Measurements from ENCODE around the gene GLUL. TPM values are rescaled to one million over a fixed set of nuclear protein-coding genes. Genes with fewer than 3 reads are reported as not detected.

Gene GLUL
- total RNA-seq, 1 experiment from 2014 or later = not detected

DNA sequence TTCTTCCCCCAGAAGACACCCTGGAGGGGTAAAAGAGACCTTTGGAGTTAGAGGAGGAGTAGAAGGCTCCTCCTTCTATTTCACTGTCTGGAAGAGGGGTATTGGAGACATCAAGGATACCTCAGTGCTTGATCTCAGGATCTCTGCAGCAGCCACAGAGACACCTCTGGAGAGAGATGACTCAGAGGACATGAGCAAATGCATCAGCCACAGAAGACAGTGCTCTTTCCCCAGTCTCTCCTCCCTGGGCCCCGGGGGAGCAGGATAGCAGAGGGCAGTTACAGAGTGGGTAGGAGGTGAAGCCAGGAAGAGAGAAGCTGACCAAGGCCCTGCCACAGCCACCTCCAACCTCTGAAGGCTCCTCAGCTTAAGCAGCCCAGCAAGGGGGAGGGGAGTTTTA is 24.2 kb upstream of the GLUL start:
- Histone ChIP-seq H3K79me2 (ENCODE audit: low read length) (no peaks in the 10 kb centered on the region), H3K27me3 (ENCODE audit: low read length) (no peaks in the 10 kb centered on the region), H3K9me3 (ENCODE audit: low read length) (no peaks in the 10 kb centered on the region), H3K9ac (ENCODE audit: low read length) (no peak overlapping the region), H3K4me2 (ENCODE audit: low read depth, low read length, poor library complexity, severe bottlenecking) (no peak overlapping the region), H2AFZ (ENCODE audit: low read length) (no peak overlapping the region), H3K4me3 (ENCODE audit: low read length) (no peak overlapping the region), H3K27ac (ENCODE audit: low read length) (no peak overlapping the region), H3K4me1 (ENCODE audit: low read length) (no peaks in the 10 kb centered on the region), H3K36me3 (ENCODE audit: insufficient read depth, low read length) (no peaks in the 10 kb centered on the region), H3K9me2 (replicated peaks; ENCODE audit: insufficient read depth, low read length) (no peaks in the 10 kb centered on the region), H4K20me1 (ENCODE audit: insufficient read depth, low read depth, low read length) (no peaks in the 10 kb centered on the region)
- no peak for DNase-seq

- Histone ChIP-seq H3K27me3 (ENCODE audit: low read length) (no peaks in the 10 kb centered on the region), H4K20me1 (ENCODE audit: insufficient read depth, low read depth, low read length) (no peaks in the 10 kb centered on the region), H3K36me3 (ENCODE audit: insufficient read depth, low read length) (no peaks in the 10 kb centered on the region), H3K27ac (ENCODE audit: low read length) (no peak overlapping the region), H3K4me3 (ENCODE audit: low read length) (no peak overlapping the region), H3K9me3 (ENCODE audit: low read length) (no peaks in the 10 kb centered on the region), H3K4me2 (ENCODE audit: low read depth, low read length, poor library complexity, severe bottlenecking) (no peak overlapping the region), H3K79me2 (ENCODE audit: low read length) (no peaks in the 10 kb centered on the region), H3K9me2 (replicated peaks; ENCODE audit: insufficient read depth, low read length) (no peaks in the 10 kb centered on the region), H3K4me1 (ENCODE audit: low read length) (no peaks in the 10 kb centered on the region), H3K9ac (ENCODE audit: low read length) (no peak overlapping the region), H2AFZ (ENCODE audit: low read length) (no peak overlapping the region)
- no peak for DNase-seq
Observed at GRCh38 chr1:182413969-182414368, 22.4 kb upstream of the GLUL start.

GRCh38 chr1:182413486-182413885 is 21.9 kb upstream of the GLUL start:
- Histone ChIP-seq H3K9me2 (replicated peaks; ENCODE audit: insufficient read depth, low read length) (no peaks in the 10 kb centered on the region), H2AFZ (ENCODE audit: low read length) (no peak overlapping the region), H3K4me2 (ENCODE audit: low read depth, low read length, poor library complexity, severe bottlenecking) (no peak overlapping the region), H4K20me1 (ENCODE audit: insufficient read depth, low read depth, low read length) (no peaks in the 10 kb centered on the region), H3K9me3 (ENCODE audit: low read length) (no peaks in the 10 kb centered on the region), H3K9ac (ENCODE audit: low read length) (no peak overlapping the region), H3K36me3 (ENCODE audit: insufficient read depth, low read length) (no peaks in the 10 kb centered on the region), H3K4me1 (ENCODE audit: low read length) (no peaks in the 10 kb centered on the region), H3K27me3 (ENCODE audit: low read length) (no peaks in the 10 kb centered on the region), H3K27ac (ENCODE audit: low read length) (no peak overlapping the region), H3K79me2 (ENCODE audit: low read length) (no peaks in the 10 kb centered on the region), H3K4me3 (ENCODE audit: low read length) (no peak overlapping the region)
- DNase-seq = no peak

DNA sequence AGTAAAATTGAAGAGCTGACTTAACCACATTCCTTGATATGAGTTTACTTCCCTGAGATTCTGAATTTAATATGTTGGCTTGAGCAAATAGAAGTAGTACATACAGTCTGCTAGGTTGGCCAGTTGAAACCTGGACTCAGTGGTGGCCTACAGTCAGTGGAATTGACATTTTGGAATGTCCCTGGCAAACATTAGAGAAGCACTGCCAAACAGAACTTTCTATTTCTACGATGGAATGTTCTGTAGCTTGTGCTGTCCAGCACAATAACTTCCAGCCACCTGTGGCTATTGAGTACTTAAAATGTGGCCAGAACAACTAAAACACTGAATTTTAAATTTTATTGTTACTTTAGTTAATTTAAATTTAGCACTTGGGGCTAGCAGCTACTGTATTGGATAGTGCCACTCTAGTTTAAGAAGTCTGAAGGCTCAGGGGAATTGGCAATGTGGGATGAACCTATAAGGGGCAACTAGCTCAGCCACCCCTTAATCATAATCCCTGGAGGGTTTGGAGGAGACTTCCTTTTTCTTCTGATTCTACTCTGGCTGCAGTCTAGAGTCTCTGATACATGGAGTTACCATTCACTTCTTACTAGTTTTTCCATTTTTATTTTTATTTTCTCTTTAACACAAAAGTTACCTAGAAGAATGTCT is 19.2 kb upstream of the GLUL start:
- H3K4me2 ChIP-seq (ENCODE audit: low read depth, low read length, poor library complexity, severe bottlenecking) = no peak overlapping the region
- H3K27me3 ChIP-seq (ENCODE audit: low read length) = peaks cover 3% of the 10 kb centered on the region; the same call in 1 of the 2 replicates
- H3K9me2 ChIP-seq (replicated peaks; ENCODE audit: insufficient read depth, low read length) = no peaks in the 10 kb centered on the region
- no peak overlapping the region for H3K9ac ChIP-seq (ENCODE audit: low read length)
- H2AFZ ChIP-seq (ENCODE audit: low read length) = no peak overlapping the region
- H3K9me3 ChIP-seq (ENCODE audit: low read length) = no peaks in the 10 kb centered on the region
- H3K4me3 ChIP-seq (ENCODE audit: low read length) = no peak overlapping the region
- no peaks in the 10 kb centered on the region for H3K79me2 ChIP-seq (ENCODE audit: low read length)
- H3K27ac ChIP-seq (ENCODE audit: low read length) = no peak overlapping the region
- H3K4me1 ChIP-seq (ENCODE audit: low read length) = no peaks in the 10 kb centered on the region
- DNase-seq = no peak
- no peaks in the 10 kb centered on the region for H4K20me1 ChIP-seq (ENCODE audit: insufficient read depth, low read depth, low read length)
- no peaks in the 10 kb centered on the region for H3K36me3 ChIP-seq (ENCODE audit: insufficient read depth, low read length)

DNA sequence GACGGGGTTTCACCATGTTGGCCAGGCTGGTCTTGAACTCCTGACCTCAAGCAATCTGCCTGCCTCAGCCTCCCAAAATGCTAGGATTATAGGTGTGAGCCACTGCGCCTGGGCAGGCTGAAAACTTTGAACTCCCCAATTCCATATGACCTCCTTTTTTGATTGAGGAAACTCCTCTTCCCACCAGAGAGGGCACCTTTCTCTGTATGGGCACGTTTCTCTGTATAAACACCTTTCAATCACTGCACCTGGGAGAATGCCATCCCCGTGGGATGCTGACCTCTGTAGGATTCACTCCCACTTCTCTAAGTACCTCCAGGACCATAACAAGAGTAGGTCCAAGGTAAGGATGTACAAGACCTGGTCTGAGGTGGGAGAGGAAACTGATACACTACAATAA is 18.5 kb upstream of the GLUL start:
- no peak for DNase-seq
- Histone ChIP-seq H4K20me1 (ENCODE audit: insufficient read depth, low read depth, low read length) (no peaks in the 10 kb centered on the region), H3K9me3 (ENCODE audit: low read length) (peaks cover 2% of the 10 kb centered on the region; the same call in 1 of the 2 replicates), H3K27ac (ENCODE audit: low read length) (no peak overlapping the region), H3K36me3 (ENCODE audit: insufficient read depth, low read length) (no peaks in the 10 kb centered on the region), H3K9me2 (replicated peaks; ENCODE audit: insufficient read depth, low read length) (no peaks in the 10 kb centered on the region), H3K4me3 (ENCODE audit: low read length) (no peak overlapping the region), H3K27me3 (ENCODE audit: low read length) (peaks cover 3% of the 10 kb centered on the region; the same call in 1 of the 2 replicates), H3K9ac (ENCODE audit: low read length) (no peak overlapping the region), H3K4me2 (ENCODE audit: low read depth, low read length, poor library complexity, severe bottlenecking) (no peak overlapping the region), H3K79me2 (ENCODE audit: low read length) (no peaks in the 10 kb centered on the region), H3K4me1 (ENCODE audit: low read length) (no peaks in the 10 kb centered on the region), H2AFZ (ENCODE audit: low read length) (no peak overlapping the region)

DNA sequence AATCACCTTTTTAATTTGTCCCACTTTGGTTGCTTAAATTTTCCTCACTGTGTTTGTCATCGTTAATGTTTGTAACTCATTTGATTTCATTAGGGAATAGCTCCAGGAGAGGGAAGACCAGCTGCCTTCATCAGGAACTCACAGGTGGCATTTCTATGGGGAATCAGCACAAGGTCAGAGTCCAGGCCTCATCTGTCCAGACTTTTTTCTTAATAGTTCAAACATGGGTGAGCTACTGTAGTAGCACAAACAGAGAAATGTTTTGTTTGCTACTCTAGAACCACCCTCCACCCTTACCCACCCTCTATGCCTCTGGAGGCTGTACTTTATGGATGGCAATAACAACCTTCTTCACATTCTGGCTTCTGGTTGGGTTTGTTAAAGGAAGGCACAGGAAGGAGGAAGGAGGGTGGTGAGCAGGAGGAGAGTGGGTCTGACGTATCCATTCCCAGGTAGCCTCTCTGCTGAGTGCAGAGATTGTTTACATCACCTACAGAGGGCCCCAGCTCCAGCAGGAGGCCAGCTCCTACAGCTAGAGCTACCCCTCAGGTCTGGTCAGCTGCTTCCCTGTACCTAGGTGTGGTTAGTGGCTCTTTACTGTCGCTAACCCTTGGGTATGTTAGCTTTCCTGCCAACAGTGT is 17.0 kb upstream of the GLUL start:
- Histone ChIP-seq H3K79me2 (ENCODE audit: low read length) (no peaks in the 10 kb centered on the region), H3K4me1 (ENCODE audit: low read length) (no peaks in the 10 kb centered on the region), H3K4me2 (ENCODE audit: low read depth, low read length, poor library complexity, severe bottlenecking) (no peak overlapping the region), H3K36me3 (ENCODE audit: insufficient read depth, low read length) (no peaks in the 10 kb centered on the region), H3K9me2 (replicated peaks; ENCODE audit: insufficient read depth, low read length) (no peaks in the 10 kb centered on the region), H2AFZ (ENCODE audit: low read length) (no peak overlapping the region), H3K27me3 (ENCODE audit: low read length) (peaks cover 3% of the 10 kb centered on the region; the same call in 1 of the 2 replicates), H3K27ac (ENCODE audit: low read length) (no peak overlapping the region), H3K9ac (ENCODE audit: low read length) (no peak overlapping the region), H4K20me1 (ENCODE audit: insufficient read depth, low read depth, low read length) (no peaks in the 10 kb centered on the region), H3K4me3 (ENCODE audit: low read length) (no peak overlapping the region), H3K9me3 (ENCODE audit: low read length) (peaks cover 2% of the 10 kb centered on the region; the same call in 1 of the 2 replicates)
- DNase-seq = no peak

DNA sequence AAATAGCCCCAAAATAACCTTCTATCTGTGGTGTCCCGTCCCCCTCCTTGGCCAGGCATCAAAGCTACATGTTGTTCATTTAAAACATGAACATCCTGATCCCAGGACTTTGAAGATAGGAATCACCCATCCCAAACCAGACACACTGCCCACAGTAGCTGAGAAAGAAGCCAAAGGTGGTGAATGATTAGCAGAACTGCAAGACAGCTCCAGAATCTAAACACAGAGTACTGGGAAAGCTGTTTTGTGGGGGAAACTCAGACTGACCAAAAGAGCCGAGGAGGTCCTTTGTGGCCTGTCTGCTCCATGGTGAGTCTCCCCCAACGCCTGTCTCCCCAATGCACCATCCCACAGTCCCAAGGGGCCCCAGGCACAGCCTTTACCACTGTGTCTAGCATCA is 16.1 kb upstream of the GLUL start:
- no peak overlapping the region for H3K4me3 ChIP-seq (ENCODE audit: low read length)

GRCh38 chr1:182406012-182406411 is 14.4 kb upstream of the GLUL start:
- no peak overlapping the region for H3K9ac ChIP-seq (ENCODE audit: low read length)
- H3K4me2 ChIP-seq (ENCODE audit: low read depth, low read length, poor library complexity, severe bottlenecking) = no peak overlapping the region
- peaks cover 3% of the 10 kb centered on the region; the same call in 1 of the 2 replicates for H3K27me3 ChIP-seq (ENCODE audit: low read length)
- no peaks in the 10 kb centered on the region for H3K9me2 ChIP-seq (replicated peaks; ENCODE audit: insufficient read depth, low read length)
- no peaks in the 10 kb centered on the region for H3K79me2 ChIP-seq (ENCODE audit: low read length)
- H3K4me3 ChIP-seq (ENCODE audit: low read length) = no peak overlapping the region
- H3K4me1 ChIP-seq (ENCODE audit: low read length) = no peaks in the 10 kb centered on the region
- no peaks in the 10 kb centered on the region for H4K20me1 ChIP-seq (ENCODE audit: insufficient read depth, low read depth, low read length)
- peaks cover 2% of the 10 kb centered on the region; the same call in 1 of the 2 replicates for H3K9me3 ChIP-seq (ENCODE audit: low read length)
- no peak for DNase-seq
- H2AFZ ChIP-seq (ENCODE audit: low read length) = no peak overlapping the region
- H3K27ac ChIP-seq (ENCODE audit: low read length) = no peak overlapping the region
- no peaks in the 10 kb centered on the region for H3K36me3 ChIP-seq (ENCODE audit: insufficient read depth, low read length)

More for the DNA sequence above, 16.1 kb upstream of the GLUL start:
- Histone ChIP-seq H3K79me2 (ENCODE audit: low read length) (no peaks in the 10 kb centered on the region), H2AFZ (ENCODE audit: low read length) (no peak overlapping the region), H3K9ac (ENCODE audit: low read length) (no peak overlapping the region), H3K27me3 (ENCODE audit: low read length) (peaks cover 3% of the 10 kb centered on the region; the same call in 1 of the 2 replicates), H4K20me1 (ENCODE audit: insufficient read depth, low read depth, low read length) (no peaks in the 10 kb centered on the region), H3K9me3 (ENCODE audit: low read length) (peaks cover 2% of the 10 kb centered on the region; the same call in 1 of the 2 replicates), H3K27ac (ENCODE audit: low read length) (no peak overlapping the region), H3K9me2 (replicated peaks; ENCODE audit: insufficient read depth, low read length) (no peaks in the 10 kb centered on the region), H3K4me1 (ENCODE audit: low read length) (no peaks in the 10 kb centered on the region), H3K4me2 (ENCODE audit: low read depth, low read length, poor library complexity, severe bottlenecking) (no peak overlapping the region), H3K36me3 (ENCODE audit: insufficient read depth, low read length) (no peaks in the 10 kb centered on the region)
- no peak for DNase-seq

Measured in Karpas-422 (cell line).